ENCODE results near the gene FDXR. TPM values are rescaled to one million over a fixed set of nuclear protein-coding genes. Genes with fewer than 3 reads are reported as not detected.

The FDXR gene
- total RNA-seq, 1 experiment from 2014 or later = 3.2 TPM

DNA sequence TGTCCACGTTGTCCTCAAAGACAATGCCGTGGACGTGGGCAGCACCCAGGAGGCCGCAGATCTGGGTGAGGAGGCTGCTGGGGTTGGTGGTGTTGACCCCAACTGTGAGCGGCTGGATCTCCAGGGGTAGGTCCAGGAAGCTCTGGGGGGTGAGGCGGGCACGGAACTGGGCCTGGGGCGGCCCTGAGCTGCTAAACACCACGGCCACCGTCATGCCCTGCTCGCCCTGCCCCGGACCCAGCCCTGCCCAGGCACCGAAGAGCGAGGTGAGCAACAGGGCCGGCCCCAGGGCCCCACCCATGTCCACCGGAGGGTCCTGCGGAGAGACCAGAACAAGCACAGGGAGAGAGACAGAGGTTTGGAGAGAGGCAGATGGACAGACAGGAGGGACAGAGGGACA lies 18.0 kb downstream of the FDXR start:
- no peaks in the 10 kb centered on the region for H4K20me1 ChIP-seq (ENCODE audit: insufficient read depth, low read depth, low read length)
- no peaks in the 10 kb centered on the region for H3K27me3 ChIP-seq (ENCODE audit: low read length)
- no peaks in the 10 kb centered on the region for H3K9me3 ChIP-seq (ENCODE audit: low read length)
- no peak for DNase-seq
- no peak overlapping the region for H3K4me2 ChIP-seq (ENCODE audit: low read depth, low read length, poor library complexity, severe bottlenecking)
- no peak overlapping the region for H3K27ac ChIP-seq (ENCODE audit: low read length)
- H3K4me3 ChIP-seq (ENCODE audit: low read length) = no peak overlapping the region
- H3K36me3 ChIP-seq (ENCODE audit: insufficient read depth, low read length) = no peaks in the 10 kb centered on the region
- no peak overlapping the region for H2AFZ ChIP-seq (ENCODE audit: low read length)
- H3K9me2 ChIP-seq (replicated peaks; ENCODE audit: insufficient read depth, low read length) = no peaks in the 10 kb centered on the region
- no peaks in the 10 kb centered on the region for H3K79me2 ChIP-seq (ENCODE audit: low read length)
- no peak overlapping the region for H3K9ac ChIP-seq (ENCODE audit: low read length)
- peaks cover 15% of the 10 kb centered on the region for H3K4me1 ChIP-seq (ENCODE audit: low read length)

DNA sequence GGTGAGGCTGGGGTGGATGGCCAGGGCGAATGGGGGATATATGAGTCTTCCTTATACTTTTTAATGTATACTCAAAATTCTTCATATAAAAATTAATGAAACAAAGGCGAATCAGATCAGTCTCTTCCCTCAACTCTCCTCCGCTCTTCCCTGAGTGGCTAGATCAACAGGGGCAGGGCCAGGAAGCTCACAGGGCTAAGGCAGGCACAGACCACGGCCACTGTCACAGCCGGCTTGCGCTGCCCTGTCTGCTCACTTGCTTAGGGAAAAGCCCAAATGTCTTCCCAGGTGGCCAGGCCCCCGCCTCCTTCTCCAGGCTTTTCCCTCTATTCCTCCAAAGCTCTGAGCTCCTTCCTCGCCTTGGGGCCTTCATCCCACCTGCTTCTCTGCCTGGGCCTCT lies 19.1 kb downstream of the FDXR start:
- Histone ChIP-seq H2AFZ (ENCODE audit: low read length) (no peak overlapping the region; the same call in 1 of the 2 replicates), H3K79me2 (ENCODE audit: low read length) (no peaks in the 10 kb centered on the region), H3K9ac (ENCODE audit: low read length) (peak overlapping the region; percentile 75), H3K9me3 (ENCODE audit: low read length) (no peaks in the 10 kb centered on the region), H3K27me3 (ENCODE audit: low read length) (no peaks in the 10 kb centered on the region), H3K27ac (ENCODE audit: low read length) (no peak overlapping the region), H3K4me2 (ENCODE audit: low read depth, low read length, poor library complexity, severe bottlenecking) (peak overlapping the region; percentile 86), H4K20me1 (ENCODE audit: insufficient read depth, low read depth, low read length) (no peaks in the 10 kb centered on the region), H3K4me3 (ENCODE audit: low read length) (peak overlapping the region; percentile 68; the same call in 1 of the 2 replicates), H3K4me1 (ENCODE audit: low read length) (peaks cover 15% of the 10 kb centered on the region), H3K36me3 (ENCODE audit: insufficient read depth, low read length) (no peaks in the 10 kb centered on the region), H3K9me2 (replicated peaks; ENCODE audit: insufficient read depth, low read length) (no peaks in the 10 kb centered on the region)
- no peak for DNase-seq

GRCh38 chr17:74853048-74853397 lies 19.8 kb downstream of the FDXR start:
- no peaks in the 10 kb centered on the region for H3K27me3 ChIP-seq (ENCODE audit: low read length)
- H3K27ac ChIP-seq (ENCODE audit: low read length) = no peak overlapping the region
- H3K9ac ChIP-seq (ENCODE audit: low read length) = peak overlapping the region; percentile 75
- no peaks in the 10 kb centered on the region for H3K9me3 ChIP-seq (ENCODE audit: low read length)
- no peaks in the 10 kb centered on the region for H4K20me1 ChIP-seq (ENCODE audit: insufficient read depth, low read depth, low read length)
- no peaks in the 10 kb centered on the region for H3K79me2 ChIP-seq (ENCODE audit: low read length)
- peaks cover 15% of the 10 kb centered on the region for H3K4me1 ChIP-seq (ENCODE audit: low read length)
- H3K4me2 ChIP-seq (ENCODE audit: low read depth, low read length, poor library complexity, severe bottlenecking) = peak overlapping the region; percentile 86
- DNase-seq = peak; percentile 47
- no peaks in the 10 kb centered on the region for H3K36me3 ChIP-seq (ENCODE audit: insufficient read depth, low read length)
- no peaks in the 10 kb centered on the region for H3K9me2 ChIP-seq (replicated peaks; ENCODE audit: insufficient read depth, low read length)
- H2AFZ ChIP-seq (ENCODE audit: low read length) = peak overlapping the region; percentile 87
- H3K4me3 ChIP-seq (ENCODE audit: low read length) = peak overlapping the region; percentile 68

- peak overlapping the region; percentile 68 for H3K4me3 ChIP-seq (ENCODE audit: low read length)
- H3K9me3 ChIP-seq (ENCODE audit: low read length) = no peaks in the 10 kb centered on the region
- H3K9me2 ChIP-seq (replicated peaks; ENCODE audit: insufficient read depth, low read length) = no peaks in the 10 kb centered on the region
- peak overlapping the region; percentile 75 for H3K9ac ChIP-seq (ENCODE audit: low read length)
- H3K27ac ChIP-seq (ENCODE audit: low read length) = no peak overlapping the region
- peak overlapping the region; percentile 86 for H3K4me2 ChIP-seq (ENCODE audit: low read depth, low read length, poor library complexity, severe bottlenecking)
- peaks cover 15% of the 10 kb centered on the region for H3K4me1 ChIP-seq (ENCODE audit: low read length)
- H3K27me3 ChIP-seq (ENCODE audit: low read length) = no peaks in the 10 kb centered on the region
- peak overlapping the region; percentile 87 for H2AFZ ChIP-seq (ENCODE audit: low read length)
- no peaks in the 10 kb centered on the region for H4K20me1 ChIP-seq (ENCODE audit: insufficient read depth, low read depth, low read length)
- no peaks in the 10 kb centered on the region for H3K79me2 ChIP-seq (ENCODE audit: low read length)
- H3K36me3 ChIP-seq (ENCODE audit: insufficient read depth, low read length) = no peaks in the 10 kb centered on the region
- peak; percentile 90 for DNase-seq
Measured at GRCh38 chr17:74852237-74853047, 20.4 kb downstream of the FDXR start.

GRCh38 chr17:74851612-74852236 lies 21.1 kb downstream of the FDXR start:
- DNase-seq = no peak
- Histone ChIP-seq H3K4me1 (ENCODE audit: low read length) (peaks cover 15% of the 10 kb centered on the region), H3K36me3 (ENCODE audit: insufficient read depth, low read length) (no peaks in the 10 kb centered on the region), H2AFZ (ENCODE audit: low read length) (no peak overlapping the region), H3K9me3 (ENCODE audit: low read length) (no peaks in the 10 kb centered on the region), H4K20me1 (ENCODE audit: insufficient read depth, low read depth, low read length) (no peaks in the 10 kb centered on the region), H3K79me2 (ENCODE audit: low read length) (no peaks in the 10 kb centered on the region), H3K9me2 (replicated peaks; ENCODE audit: insufficient read depth, low read length) (no peaks in the 10 kb centered on the region), H3K27me3 (ENCODE audit: low read length) (no peaks in the 10 kb centered on the region), H3K4me2 (ENCODE audit: low read depth, low read length, poor library complexity, severe bottlenecking) (no peak overlapping the region), H3K27ac (ENCODE audit: low read length) (no peak overlapping the region), H3K9ac (ENCODE audit: low read length) (no peak overlapping the region), H3K4me3 (ENCODE audit: low read length) (no peak overlapping the region)

DNA sequence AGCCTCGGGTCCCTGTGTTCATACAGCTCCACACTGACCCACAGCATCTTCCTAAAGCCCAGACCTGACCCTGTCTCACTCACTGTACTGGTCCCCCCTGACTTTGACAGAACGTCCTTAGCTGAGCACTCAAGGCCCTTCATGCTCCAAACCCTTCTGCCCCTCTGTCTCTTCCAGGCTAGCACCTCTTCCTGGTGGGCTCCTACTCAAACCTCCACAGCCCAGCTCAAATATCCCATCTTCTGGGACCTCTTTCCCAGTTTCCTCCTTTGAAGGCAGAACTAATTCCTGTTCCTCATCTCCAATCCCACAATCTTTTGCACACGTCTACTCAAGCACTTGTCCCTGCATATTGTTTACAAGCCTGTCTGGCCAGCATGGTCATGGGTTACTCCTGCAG lies 21.9 kb downstream of the FDXR start:
- H2AFZ ChIP-seq (ENCODE audit: low read length) = no peak overlapping the region
- no peak for DNase-seq
- H3K9me2 ChIP-seq (replicated peaks; ENCODE audit: insufficient read depth, low read length) = no peaks in the 10 kb centered on the region
- H3K4me2 ChIP-seq (ENCODE audit: low read depth, low read length, poor library complexity, severe bottlenecking) = no peak overlapping the region
- no peaks in the 10 kb centered on the region for H4K20me1 ChIP-seq (ENCODE audit: insufficient read depth, low read depth, low read length)
- H3K79me2 ChIP-seq (ENCODE audit: low read length) = no peaks in the 10 kb centered on the region
- H3K9me3 ChIP-seq (ENCODE audit: low read length) = no peaks in the 10 kb centered on the region
- H3K36me3 ChIP-seq (ENCODE audit: insufficient read depth, low read length) = no peaks in the 10 kb centered on the region
- H3K4me1 ChIP-seq (ENCODE audit: low read length) = peaks cover 15% of the 10 kb centered on the region
- no peak overlapping the region for H3K4me3 ChIP-seq (ENCODE audit: low read length)
- H3K9ac ChIP-seq (ENCODE audit: low read length) = no peak overlapping the region
- no peaks in the 10 kb centered on the region for H3K27me3 ChIP-seq (ENCODE audit: low read length)
- no peak overlapping the region for H3K27ac ChIP-seq (ENCODE audit: low read length)

DNA sequence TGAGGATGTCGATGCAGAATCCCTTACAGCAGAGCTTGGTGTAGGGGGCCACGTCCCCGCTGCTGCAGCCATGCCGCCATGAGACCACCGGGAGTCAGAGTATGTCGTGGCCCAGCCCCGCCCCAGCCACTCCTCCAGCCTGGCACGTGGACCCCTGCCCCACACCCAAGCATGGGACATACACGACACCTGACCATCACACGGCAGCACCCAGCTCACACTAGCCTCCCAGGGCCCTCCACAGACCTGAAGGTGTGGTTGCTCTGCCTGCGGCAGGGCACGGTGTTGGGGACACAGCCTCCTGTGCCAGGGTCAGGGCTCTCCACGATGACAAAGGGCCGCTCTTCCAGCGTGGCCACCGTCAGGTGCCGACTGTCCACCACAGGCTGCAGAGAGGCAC lies 22.5 kb downstream of the FDXR start:
- no peak overlapping the region for H3K4me2 ChIP-seq (ENCODE audit: low read depth, low read length, poor library complexity, severe bottlenecking)
- no peaks in the 10 kb centered on the region for H3K9me3 ChIP-seq (ENCODE audit: low read length)
- H3K4me3 ChIP-seq (ENCODE audit: low read length) = no peak overlapping the region
- no peak overlapping the region for H2AFZ ChIP-seq (ENCODE audit: low read length)
- H4K20me1 ChIP-seq (ENCODE audit: insufficient read depth, low read depth, low read length) = no peaks in the 10 kb centered on the region
- H3K9ac ChIP-seq (ENCODE audit: low read length) = no peak overlapping the region
- H3K36me3 ChIP-seq (ENCODE audit: insufficient read depth, low read length) = no peaks in the 10 kb centered on the region
- DNase-seq = no peak
- H3K79me2 ChIP-seq (ENCODE audit: low read length) = no peaks in the 10 kb centered on the region
- no peak overlapping the region for H3K27ac ChIP-seq (ENCODE audit: low read length)
- no peaks in the 10 kb centered on the region for H3K9me2 ChIP-seq (replicated peaks; ENCODE audit: insufficient read depth, low read length)
- H3K27me3 ChIP-seq (ENCODE audit: low read length) = no peaks in the 10 kb centered on the region
- H3K4me1 ChIP-seq (ENCODE audit: low read length) = peaks cover 15% of the 10 kb centered on the region

DNA sequence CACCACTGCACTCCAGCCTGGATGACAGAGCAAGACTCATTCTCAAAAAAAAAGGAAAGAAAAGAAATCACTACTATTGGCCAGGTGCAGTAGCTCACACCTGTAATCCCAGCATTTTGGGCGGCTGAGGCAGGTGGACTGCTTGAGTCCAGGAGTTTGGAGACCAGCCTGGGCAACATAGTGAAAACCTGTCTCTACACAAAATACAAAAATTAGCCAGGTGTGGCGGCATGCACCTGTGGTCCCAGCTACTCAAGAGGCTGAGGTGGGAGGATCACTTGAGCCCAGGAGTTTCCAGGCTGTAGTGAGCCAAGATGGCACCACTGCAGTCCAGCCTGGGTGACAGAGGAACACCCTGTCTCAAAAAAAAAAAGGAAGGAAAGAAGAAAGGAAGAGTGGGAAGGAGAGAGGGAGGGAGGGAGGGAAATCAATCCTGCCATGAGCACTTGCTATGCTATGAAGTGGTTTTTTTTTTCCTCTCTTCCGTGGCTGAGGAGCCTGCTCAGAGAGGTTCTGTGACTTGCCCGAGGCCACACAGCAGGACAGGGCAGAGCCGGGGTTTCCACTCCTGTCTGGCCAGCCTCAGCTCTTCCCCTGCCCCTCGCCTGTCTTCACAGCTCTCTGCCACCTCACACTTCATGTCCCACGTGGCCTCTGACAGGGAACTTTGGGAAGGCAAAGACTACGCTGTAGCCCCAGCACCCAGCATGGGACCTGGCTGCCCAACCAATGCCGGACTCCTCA lies 24.0 kb downstream of the FDXR start:
- no peaks in the 10 kb centered on the region for H3K36me3 ChIP-seq (ENCODE audit: insufficient read depth, low read length)
- DNase-seq = peak; percentile 27
- no peaks in the 10 kb centered on the region for H4K20me1 ChIP-seq (ENCODE audit: insufficient read depth, low read depth, low read length)
- H3K9me2 ChIP-seq (replicated peaks; ENCODE audit: insufficient read depth, low read length) = no peaks in the 10 kb centered on the region
- no peak overlapping the region for H2AFZ ChIP-seq (ENCODE audit: low read length)
- no peaks in the 10 kb centered on the region for H3K79me2 ChIP-seq (ENCODE audit: low read length)
- H3K9ac ChIP-seq (ENCODE audit: low read length) = no peak overlapping the region
- no peak overlapping the region for H3K27ac ChIP-seq (ENCODE audit: low read length)
- peaks cover 13% of the 10 kb centered on the region for H3K4me1 ChIP-seq (ENCODE audit: low read length)
- no peak overlapping the region for H3K4me2 ChIP-seq (ENCODE audit: low read depth, low read length, poor library complexity, severe bottlenecking)
- no peaks in the 10 kb centered on the region for H3K9me3 ChIP-seq (ENCODE audit: low read length)
- no peaks in the 10 kb centered on the region for H3K27me3 ChIP-seq (ENCODE audit: low read length)
- H3K4me3 ChIP-seq (ENCODE audit: low read length) = no peak overlapping the region

All from Karpas-422 (cell line).